HG03039 (cell line): ENCODE data around the gene CCND3.

Source experiments
- ATAC-seq: cut with Tn5 transposase; IDR thresholded peaks from one replicate; pipeline ENCODE4 v1.9.1; 2021; ENCODE audit warnings: mild to moderate bottlenecking, moderate library complexity; ENCODE audit not compliant: unreplicated experiment

CCND3 gene

GRCh38 chr6:41941280-41942066 lies at the start of gene CCND3:
Gene CCND3, minus strand, starts transcription at chr6:41941808. Its CDS starts 159 bp downstream, at chr6:41941649.
- ATAC-seq = peak; percentile 79

- ATAC-seq = no peak
Observed at GRCh38 chr6:41986339-41986738, 44.7 kb upstream of the CCND3 start.

GRCh38 chr6:41984623-41985022 lies 43.0 kb upstream of the CCND3 start:
- no peak for ATAC-seq

- no peak for ATAC-seq
Observed at GRCh38 chr6:41976794-41977484, 35.3 kb upstream of the CCND3 start.

GRCh38 chr6:41975276-41975675 lies 33.7 kb upstream of the CCND3 start:
- ATAC-seq = no peak

- ATAC-seq = no peak
Observed at GRCh38 chr6:41974281-41974825, 32.7 kb upstream of the CCND3 start.

GRCh38 chr6:41972826-41973225 lies 31.2 kb upstream of the CCND3 start:
- no peak for ATAC-seq

- no peak for ATAC-seq
Observed at GRCh38 chr6:41970436-41970846, 28.8 kb upstream of the CCND3 start.

- ATAC-seq = no peak
Observed at GRCh38 chr6:41967312-41968287, 26.0 kb upstream of the CCND3 start.

GRCh38 chr6:41966961-41967311 lies 25.3 kb upstream of the CCND3 start:
- ATAC-seq = no peak

GRCh38 chr6:41966214-41966920 lies 24.8 kb upstream of the CCND3 start:
- ATAC-seq = no peak

- no peak for ATAC-seq
Observed at GRCh38 chr6:41965429-41966213, 24.0 kb upstream of the CCND3 start.

GRCh38 chr6:41964201-41964887 lies 22.7 kb upstream of the CCND3 start:
- ATAC-seq = no peak

GRCh38 chr6:41963371-41963770 lies 21.8 kb upstream of the CCND3 start:
- no peak for ATAC-seq

- no peak for ATAC-seq
Observed at GRCh38 chr6:41960028-41960427, 18.4 kb upstream of the CCND3 start.

GRCh38 chr6:41958022-41958856 lies 16.6 kb upstream of the CCND3 start:
- no peak for ATAC-seq

GRCh38 chr6:41957117-41957516 lies 15.5 kb upstream of the CCND3 start:
- no peak for ATAC-seq

- ATAC-seq = no peak
Observed at GRCh38 chr6:41955412-41955811, 13.8 kb upstream of the CCND3 start.
